CD14-positive monocyte (primary cell): ENCODE results near the gene INPP4B. TPM values are rescaled to one million over a fixed set of nuclear protein-coding genes. Genes with fewer than 3 reads are reported as not detected.

Source experiments
- DNase-seq, 3 donors: peaks; one replicate each; pipeline ENCODE4 v3.0.0-alpha.2; 2011 to 2022
- H2AFZ ChIP-seq: 2 replicates; pipeline ENCODE4 v1.6.0; 2012; ENCODE audit warnings: mild to moderate bottlenecking, low read depth, low read length, inconsistent platforms; ENCODE audit not compliant: insufficient read depth, poor library complexity, severe bottlenecking
- H3K27ac ChIP-seq, 2 donors: 1 replicate in 1 of 2; 2 replicates in 1 of 2; pipeline ENCODE4 v1.5.1; 2012 to 2013; ENCODE audit warnings: low read length in 2 of 2, control low read depth in 1 of 2, inconsistent platforms in 1 of 2, low read depth in 1 of 2, mild to moderate bottlenecking in 1 of 2
- H3K27me3 ChIP-seq, 2 donors: one replicate each; pipeline versions ENCODE4 v1.6.0 to v1.6.1; 2011 to 2013; ENCODE audit warnings: low read length in 2 of 2; ENCODE audit not compliant: control insufficient read depth in 2 of 2, insufficient read depth in 2 of 2
- H3K36me3 ChIP-seq, 2 donors: replicated peaks in 1 of 2; 1 replicate in 1 of 2; 2 replicates in 1 of 2; pipeline versions ENCODE4 v1.5.1 to v1.6.1; 2012 to 2013; ENCODE audit warnings: low read length in 2 of 2, control low read depth in 1 of 2, inconsistent platforms in 1 of 2, mild to moderate bottlenecking in 1 of 2; ENCODE audit not compliant: insufficient read depth in 2 of 2, control insufficient read depth in 1 of 2
- H3K4me1 ChIP-seq, 2 donors: 1 replicate in 1 of 2; 2 replicates in 1 of 2; pipeline versions ENCODE4 v1.5.1 to v1.6.1; 2012 to 2013; ENCODE audit warnings: low read length in 2 of 2, control low read depth in 1 of 2, inconsistent platforms in 1 of 2, mild to moderate bottlenecking in 1 of 2, moderate library complexity in 1 of 2; ENCODE audit not compliant: insufficient read depth in 2 of 2, control insufficient read depth in 1 of 2
- H3K4me2 ChIP-seq: replicated peaks from 2 replicates; pipeline ENCODE3; 2012; ENCODE audit warnings: low read length, moderate library complexity, mild to moderate bottlenecking; ENCODE audit not compliant: poor library complexity, severe bottlenecking; ENCODE audit errors: extremely low read depth
- H3K4me3 ChIP-seq, 3 experiments: fragments of 200-600 bp in 1 of 3; sonication (generic) in 1 of 3; replicated peaks in 1 of 3; 1 replicate in 2 of 3; 2 replicates in 1 of 3; pipeline ENCODE4 v1.5.1; 2011 to 2013; ENCODE audit warnings: low read length in 3 of 3, mild to moderate bottlenecking in 3 of 3, control low read depth in 2 of 3, low read depth in 2 of 3, inconsistent platforms in 1 of 3, moderate library complexity in 1 of 3
- H3K79me2 ChIP-seq: 2 replicates; pipeline ENCODE4 v1.6.0; 2012; ENCODE audit warnings: mild to moderate bottlenecking, control low read depth, inconsistent platforms, low read length, moderate library complexity; ENCODE audit not compliant: insufficient read depth
- H3K9ac ChIP-seq: 2 replicates; pipeline ENCODE4 v1.6.0; 2017; ENCODE audit warnings: low read length, mild to moderate bottlenecking; ENCODE audit not compliant: insufficient read depth, poor library complexity, severe bottlenecking
- H3K9me3 ChIP-seq, 2 donors: replicated peaks in 1 of 2; 1 replicate in 1 of 2; 2 replicates in 1 of 2; pipeline versions ENCODE4 v1.5.1 to v1.6.1; 2012 to 2013; ENCODE audit warnings: low read length in 2 of 2, control low read depth in 1 of 2; ENCODE audit not compliant: control insufficient read depth in 1 of 2, insufficient read depth in 1 of 2
- H4K20me1 ChIP-seq: 2 replicates; pipeline ENCODE4 v1.6.0; 2012; ENCODE audit warnings: mild to moderate bottlenecking, low read length, control low read depth, moderate library complexity; ENCODE audit not compliant: insufficient read depth
- H3K27ac Mint-ChIP-seq, 7 donors: one replicate each; pipeline ENCODE4 v1.8.0; 2020; ENCODE audit warnings: mild to moderate bottlenecking in 7 of 7, mixed read lengths in 7 of 7, moderate library complexity in 6 of 7, inconsistent platforms in 2 of 7
- H3K27me3 Mint-ChIP-seq, 3 donors: one replicate each; pipeline ENCODE4 v1.8.0; 2021 to 2022; ENCODE audit warnings: low read depth in 3 of 3, mild to moderate bottlenecking in 3 of 3, mixed read lengths in 3 of 3, moderate library complexity in 3 of 3, inconsistent platforms in 1 of 3
- H3K36me3 Mint-ChIP-seq, 2 donors: one replicate each; pipeline ENCODE4 v1.8.0; 2020; ENCODE audit warnings: mixed read lengths in 2 of 2, inconsistent platforms in 1 of 2, mild to moderate bottlenecking in 1 of 2
- H3K4me1 Mint-ChIP-seq: one replicate; pipeline ENCODE4 v1.8.0; 2020; ENCODE audit warnings: mild to moderate bottlenecking, mixed read lengths
- H3K4me3 Mint-ChIP-seq, 2 donors: one replicate each; pipeline ENCODE4 v1.8.0; 2020; ENCODE audit warnings: mild to moderate bottlenecking in 2 of 2, mixed read lengths in 2 of 2, moderate library complexity in 1 of 2
- H3K9me3 Mint-ChIP-seq, 7 donors: one replicate each; pipeline ENCODE4 v1.8.0; 2020 to 2022; ENCODE audit warnings: mixed read lengths in 7 of 7, mild to moderate bottlenecking in 6 of 7, moderate library complexity in 6 of 7, inconsistent platforms in 2 of 7
- WGBS: methylation state at CpG from one replicate; pipeline ENCODE4 v1.1.5; 2013; ENCODE audit warnings: missing lambda C conversion rate; ENCODE audit not compliant: insufficient coverage; 5-methylcytosine and 5-hydroxymethylcytosine counted together
- intact Hi-C, 2 donors: fragments of 100-400 bp; cut with micrococcal nuclease; formaldehyde crosslinking; loops; one replicate each; pipeline versions ENCODE4 v1.15.0 to v1.15.1; 2023
- polyA plus RNA-seq, 3 donors: library from polyadenylated mRNA; depleted of rRNA in 1 of 3; unstranded in 2 of 3; stranded (reverse) in 1 of 3; fragments of 300-500 nt in 2 of 3; fragments of >200 nt in 1 of 3; fragmentation: Illumina TruSeq in 2 of 3; gene quantifications; 1 replicate in 2 of 3; 2 replicates in 1 of 3; pipeline ENCODE4 v1.2.3, GENCODE V29; 2012 to 2021
- TF ChIP-seq, protein P1 (sequence below): fragments of 200-600 bp; IDR thresholded peaks from one replicate; pipeline ENCODE4 v1.8.0; 2022; ENCODE audit warnings: antibody characterized with exemption, mild to moderate bottlenecking

Gene INPP4B
- polyA plus RNA-seq, 3 donors = 0.13 to 0.38 (median 0.22) TPM

DNA sequence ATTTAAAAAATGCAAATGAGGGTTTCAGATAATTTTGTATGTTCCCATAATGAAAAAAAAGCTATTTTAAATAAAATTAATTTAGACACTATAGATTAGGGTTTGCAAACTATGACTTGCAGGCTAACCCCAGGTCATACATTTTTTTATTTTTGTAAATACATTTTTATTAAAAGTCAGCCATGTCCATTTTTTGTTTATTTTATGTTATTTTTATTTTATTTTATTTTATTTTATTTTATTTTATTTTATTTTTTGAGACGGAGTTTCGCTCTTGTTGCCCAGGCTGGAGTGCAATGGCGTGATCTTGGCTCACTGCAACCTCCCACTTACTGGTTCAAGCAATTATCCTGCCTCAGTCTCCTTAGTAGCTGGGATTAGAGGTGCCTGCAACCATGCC is 749.1 kb downstream of the INPP4B start:
- no peaks in the 10 kb centered on the region for H4K20me1 ChIP-seq
- no peaks in the 10 kb centered on the region for H3K4me1 ChIP-seq
- Mint-ChIP-seq H3K36me3 (no peaks in the 10 kb centered on the region), H3K27me3 (peaks cover 0 to 1% (median 0%) of the 10 kb centered on the region in 3 donors), H3K9me3 (peaks cover 0 to 4% (median 2%) of the 10 kb centered on the region in 7 donors), H3K4me3 (no peak overlapping the region), H3K27ac (no peak overlapping the region), H3K4me1 (no peaks in the 10 kb centered on the region)
- no peak overlapping the region for H3K4me2 ChIP-seq
- WGBS = no CpG with 5 or more reads among the region's 3 CpGs
- no peaks in the 10 kb centered on the region for H3K9me3 ChIP-seq
- no peak overlapping the region for H3K27ac ChIP-seq
- TF ChIP-seq, protein P1, sequence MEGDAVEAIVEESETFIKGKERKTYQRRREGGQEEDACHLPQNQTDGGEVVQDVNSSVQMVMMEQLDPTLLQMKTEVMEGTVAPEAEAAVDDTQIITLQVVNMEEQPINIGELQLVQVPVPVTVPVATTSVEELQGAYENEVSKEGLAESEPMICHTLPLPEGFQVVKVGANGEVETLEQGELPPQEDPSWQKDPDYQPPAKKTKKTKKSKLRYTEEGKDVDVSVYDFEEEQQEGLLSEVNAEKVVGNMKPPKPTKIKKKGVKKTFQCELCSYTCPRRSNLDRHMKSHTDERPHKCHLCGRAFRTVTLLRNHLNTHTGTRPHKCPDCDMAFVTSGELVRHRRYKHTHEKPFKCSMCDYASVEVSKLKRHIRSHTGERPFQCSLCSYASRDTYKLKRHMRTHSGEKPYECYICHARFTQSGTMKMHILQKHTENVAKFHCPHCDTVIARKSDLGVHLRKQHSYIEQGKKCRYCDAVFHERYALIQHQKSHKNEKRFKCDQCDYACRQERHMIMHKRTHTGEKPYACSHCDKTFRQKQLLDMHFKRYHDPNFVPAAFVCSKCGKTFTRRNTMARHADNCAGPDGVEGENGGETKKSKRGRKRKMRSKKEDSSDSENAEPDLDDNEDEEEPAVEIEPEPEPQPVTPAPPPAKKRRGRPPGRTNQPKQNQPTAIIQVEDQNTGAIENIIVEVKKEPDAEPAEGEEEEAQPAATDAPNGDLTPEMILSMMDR = no peak
- H3K27me3 ChIP-seq = no peaks in the 10 kb centered on the region
- H3K36me3 ChIP-seq = no peaks in the 10 kb centered on the region
- no peak overlapping the region for H3K9ac ChIP-seq
- no peak overlapping the region for H2AFZ ChIP-seq
- intact Hi-C loops = no loop called here
- no peak for DNase-seq
- no peak overlapping the region for H3K4me3 ChIP-seq
- no peaks in the 10 kb centered on the region for H3K79me2 ChIP-seq

DNA sequence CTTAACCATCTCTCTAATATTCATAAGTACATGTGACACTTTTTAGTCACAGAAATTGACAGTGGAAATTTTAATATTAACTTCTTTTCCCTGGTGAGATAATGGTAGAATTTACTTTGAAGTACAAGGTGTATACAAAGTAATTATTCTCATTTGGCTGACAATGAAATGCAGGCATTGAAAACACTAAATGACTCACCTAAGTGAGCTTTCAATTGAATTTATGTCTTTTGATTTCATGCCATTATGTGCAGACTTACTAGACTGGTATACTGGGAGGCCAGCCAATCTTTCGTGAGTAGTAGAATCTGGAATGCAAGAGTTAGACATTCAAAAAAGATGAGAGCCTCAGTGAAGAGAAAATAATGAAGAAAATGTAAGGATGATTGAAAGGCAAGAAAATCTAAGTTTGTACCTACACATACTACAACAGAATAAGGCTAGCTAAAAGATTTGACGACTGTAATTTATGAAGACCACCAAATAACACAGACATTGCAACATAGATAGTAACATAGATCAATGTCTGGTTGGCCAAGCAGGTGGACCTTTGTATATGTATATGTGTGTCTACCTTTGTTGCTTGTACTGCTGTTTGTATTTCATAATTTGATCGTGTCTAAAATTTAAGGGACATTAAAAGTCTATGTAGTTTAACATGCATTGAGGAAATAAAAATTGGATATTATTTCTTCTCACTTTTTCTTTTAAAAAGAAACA is 750.1 kb downstream of the INPP4B start:
- peaks cover 0 to 1% (median 0%) of the 10 kb centered on the region in 3 donors for H3K27me3 Mint-ChIP-seq
- H3K9me3 ChIP-seq = no peaks in the 10 kb centered on the region
- H3K9ac ChIP-seq = no peak overlapping the region
- no peak overlapping the region for H3K4me2 ChIP-seq
- H3K4me3 ChIP-seq = no peak overlapping the region
- DNase-seq = no peak
- H3K4me1 ChIP-seq = no peaks in the 10 kb centered on the region
- H3K36me3 ChIP-seq = no peaks in the 10 kb centered on the region
- WGBS = 83% methylated on average over 1 of the region's 3 CpGs
- H3K27me3 ChIP-seq = no peaks in the 10 kb centered on the region
- H2AFZ ChIP-seq = no peak overlapping the region
- H3K27ac Mint-ChIP-seq = no peak overlapping the region
- peaks cover 0 to 4% (median 2%) of the 10 kb centered on the region in 7 donors for H3K9me3 Mint-ChIP-seq
- H4K20me1 ChIP-seq = no peaks in the 10 kb centered on the region
- intact Hi-C loops = no loop called here
- no peaks in the 10 kb centered on the region for H3K36me3 Mint-ChIP-seq
- H3K27ac ChIP-seq = no peak overlapping the region
- TF ChIP-seq, protein P1 = no peak
- H3K4me3 Mint-ChIP-seq = no peak overlapping the region
- no peaks in the 10 kb centered on the region for H3K79me2 ChIP-seq
- H3K4me1 Mint-ChIP-seq = no peaks in the 10 kb centered on the region
